Epithelial cell of alveolus of lung (primary cell): Measurements from ENCODE around the gene RALA. TPM values are rescaled to one million over a fixed set of nuclear protein-coding genes. Genes with fewer than 3 reads are reported as not detected.

Source experiments
- total RNA-seq: library from RNA; depleted of rRNA; stranded (reverse); fragments of >200 nt; gene quantifications from 2 replicates; pipeline ENCODE4 v1.2.1, GENCODE V29; 2015

RALA gene, protein sequence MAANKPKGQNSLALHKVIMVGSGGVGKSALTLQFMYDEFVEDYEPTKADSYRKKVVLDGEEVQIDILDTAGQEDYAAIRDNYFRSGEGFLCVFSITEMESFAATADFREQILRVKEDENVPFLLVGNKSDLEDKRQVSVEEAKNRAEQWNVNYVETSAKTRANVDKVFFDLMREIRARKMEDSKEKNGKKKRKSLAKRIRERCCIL
- total RNA-seq, result 26.0 and 27.3 TPM in 2 replicates

GRCh38 chr7:39623047-39623731 is at the start of gene RALA:
TSS of gene RALA (plus strand) at chr7:39623572. CDS start at chr7:39686668, 63,096 bp downstream.

Other genes with a start within 250 kb of the RALA start
- 21.1 and 26.3 TPM in 2 replicates for gene YAE1, start 57.2 kb upstream of the RALA start, total RNA-seq